PC-3 (cell line): ENCODE results near the gene RBAK. TPM values are rescaled to one million over a fixed set of nuclear protein-coding genes. Genes with fewer than 3 reads are reported as not detected.

ENCODE experiments used
- ATAC-seq: fragments of 200-7000 bp; cut with Tn5 transposase; 2 replicates; pipeline ENCODE4 v1.9.1; 2020; ENCODE audit warnings: mild to moderate bottlenecking, moderate library complexity
- BruUV-seq: library from RNA; stranded (reverse); fragments of 400-500 nt; replicated peaks from 2 replicates; lab custom pipeline; 2021; lab: Mats Ljungman, UMichigan
- CTCF ChIA-PET: fragments of 300-600 bp; sonication (Branson Sonifier 250); formaldehyde crosslinking; loops from one replicate; lab custom pipeline; 2022; ENCODE audit warnings: antibody characterized with exemption; lab: Charles Lee
- POLR2A ChIA-PET: fragments of 300-600 bp; sonication (Branson Sonifier 250); formaldehyde crosslinking; loops from one replicate; lab custom pipeline; 2022; ENCODE audit warnings: antibody characterized with exemption; ENCODE audit not compliant: unreplicated experiment; lab: Charles Lee
- DNase-seq: peaks from one replicate; pipeline ENCODE4 v3.0.0-alpha.2; 2015
- H2AFZ ChIP-seq: fragments of 300-600 bp; sonication (generic); 2 replicates; pipeline ENCODE4 v1.6.0; 2016; ENCODE audit warnings: antibody characterized with exemption, low read length
- H3F3A ChIP-seq: fragments of 300-600 bp; sonication (generic); one replicate; pipeline ENCODE4 v1.6.0; 2017; ENCODE audit warnings: antibody characterized with exemption, low read length, control low read depth, mild to moderate bottlenecking; ENCODE audit not compliant: unreplicated experiment
- H3K27ac ChIP-seq: fragments of 300-600 bp; sonication (generic); 2 replicates; pipeline ENCODE4 v1.5.1; 2016; ENCODE audit warnings: mild to moderate bottlenecking, low read length
- H3K27me3 ChIP-seq: fragments of 300-600 bp; sonication (generic); 2 replicates; pipeline ENCODE4 v1.6.1; 2016; ENCODE audit warnings: low read length, mixed read lengths
- H3K36me3 ChIP-seq: fragments of 300-600 bp; sonication (generic); 2 replicates; pipeline ENCODE4 v1.6.1; 2016; ENCODE audit warnings: low read depth, mixed run types, low read length, mixed read lengths
- H3K4me1 ChIP-seq: fragments of 300-600 bp; sonication (generic); 2 replicates; pipeline ENCODE4 v1.5.1; 2016; ENCODE audit warnings: low read length; ENCODE audit not compliant: insufficient read depth
- H3K4me2 ChIP-seq: fragments of 300-600 bp; sonication (generic); 2 replicates; pipeline ENCODE4 v1.6.0; 2016; ENCODE audit warnings: low read length
- H3K4me3 ChIP-seq: fragments of 300-600 bp; sonication (generic); 2 replicates; pipeline ENCODE4 v1.5.1; 2016; ENCODE audit warnings: mild to moderate bottlenecking, low read length, mixed read lengths
- H3K79me2 ChIP-seq: fragments of 300-600 bp; sonication (generic); 2 replicates; pipeline ENCODE4 v1.6.1; 2017; ENCODE audit warnings: low read length, mixed read lengths
- H3K9ac ChIP-seq: fragments of 300-600 bp; sonication (generic); 2 replicates; pipeline ENCODE4 v1.6.0; 2016; ENCODE audit warnings: mild to moderate bottlenecking, low read length
- H3K9me2 ChIP-seq: fragments of 300-600 bp; sonication (generic); replicated peaks from 2 replicates; pipeline ENCODE4 v1.6.1; 2016; ENCODE audit warnings: mixed run types, low read length, mixed read lengths
- H3K9me3 ChIP-seq: fragments of 300-600 bp; sonication (generic); 2 replicates; pipeline ENCODE4 v1.6.1; 2016; ENCODE audit warnings: low read length, mixed read lengths
- H4K20me1 ChIP-seq: fragments of 300-600 bp; sonication (generic); 2 replicates; pipeline ENCODE4 v1.6.1; 2016; ENCODE audit warnings: low read length, mixed read lengths
- EZH2 ChIP-seq: fragments of 300-600 bp; sonication (generic); IDR thresholded peaks from one replicate; pipeline ENCODE4 v1.6.1; 2017; ENCODE audit warnings: antibody characterized with exemption, mild to moderate bottlenecking, low read length; ENCODE audit not compliant: unreplicated experiment
- EZH2phosphoT487 ChIP-seq: fragments of 300-600 bp; sonication (generic); IDR thresholded peaks from 2 replicates; pipeline ENCODE4 v1.6.1; 2018; ENCODE audit warnings: mild to moderate bottlenecking, antibody characterized with exemption, low read length, borderline replicate concordance
- intact Hi-C: fragments of 100-400 bp; cut with micrococcal nuclease; formaldehyde crosslinking; loops from 2 replicates; pipeline ENCODE4 v1.9.0; 2023
- total RNA-seq: library from RNA; depleted of rRNA; stranded (reverse); fragments of >200 nt; gene quantifications from 2 replicates; pipeline ENCODE4 v1.2.3, GENCODE V29; 2014; rRNA removed
- TF ChIP-seq, protein P1 (sequence below): fragments of 300-600 bp; sonication (generic); conservative IDR thresholded peaks from 2 replicates; pipeline ENCODE4 v1.5.1; 2017; ENCODE audit warnings: antibody characterized with exemption, low read depth, mild to moderate bottlenecking, low read length

RBAK gene
- total RNA-seq, 1 experiment from 2014 or later: 7.0 TPM

DNA sequence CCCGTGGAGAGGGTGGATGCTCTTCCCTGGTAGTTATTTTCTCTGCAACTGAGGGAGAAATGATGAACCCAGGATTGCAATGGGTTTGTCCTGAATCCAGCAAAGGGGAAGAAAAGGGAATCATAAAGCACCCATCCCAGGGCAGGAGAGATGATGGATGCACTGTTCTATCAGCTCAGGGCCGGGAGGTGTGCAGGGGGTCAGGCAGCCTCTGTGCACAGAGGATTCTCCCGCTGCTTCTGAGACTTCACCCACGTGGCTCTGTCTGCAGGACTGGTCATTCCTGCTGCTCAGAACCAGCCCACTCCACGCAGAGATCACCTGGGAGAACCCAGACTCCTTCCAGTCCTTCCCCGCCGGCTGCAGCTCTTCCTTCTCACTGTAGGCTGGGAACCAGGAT lies 70.7 kb downstream of the RBAK start:
- CTCF ChIA-PET: interaction anchor here (0.6 kb wide), 1 partner anchor 12 kb away, joined by 10 read pairs; no protein-coding TSS in a partner anchor
- no peak overlapping the region for H2AFZ ChIP-seq

DNA sequence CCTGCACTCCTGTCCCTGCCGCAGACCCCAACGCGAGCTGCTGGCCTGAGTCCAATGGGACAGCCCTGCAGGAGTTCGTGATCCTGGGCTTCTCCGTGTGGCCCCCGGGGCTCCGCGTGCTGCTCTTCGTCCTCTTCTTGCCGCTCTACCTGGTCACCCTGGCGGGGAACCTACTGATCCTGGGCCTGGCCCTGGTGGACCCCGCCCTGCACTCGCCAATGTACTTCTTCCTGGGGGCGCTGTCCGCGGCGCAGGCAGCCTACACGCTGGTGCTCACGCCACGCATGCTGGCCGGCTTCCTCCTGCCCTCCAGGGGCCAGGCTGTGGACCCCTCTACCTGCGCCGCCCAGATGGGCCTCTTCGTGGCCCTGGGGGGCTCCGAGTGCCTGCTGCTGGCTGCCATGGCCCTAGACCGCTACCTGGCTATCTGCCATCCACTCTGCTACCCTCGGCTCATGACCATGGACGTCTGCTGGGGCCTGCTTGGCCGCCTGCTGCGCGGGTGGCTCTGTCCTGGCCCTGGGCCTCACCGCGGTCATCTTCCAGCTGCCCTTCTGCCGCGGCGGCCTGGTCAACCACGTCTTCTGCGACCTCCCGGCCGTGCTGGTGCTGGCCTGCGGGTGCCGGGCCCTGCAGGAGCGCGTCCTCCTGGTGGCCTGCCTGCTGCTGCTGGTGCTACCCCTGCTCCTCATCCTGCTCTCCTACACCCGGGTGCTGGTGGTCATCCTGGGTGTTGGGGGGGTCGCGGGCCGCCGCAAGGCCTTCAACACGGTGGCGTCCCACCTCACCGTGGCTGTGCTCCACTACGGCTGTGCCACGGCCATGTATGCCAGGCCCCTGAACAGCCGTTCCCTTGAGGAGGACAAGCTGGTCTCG lies 71.7 kb downstream of the RBAK start:
- TF ChIP-seq EZH2phosphoT487: no peak
- Histone ChIP-seq H3K27ac (no peak overlapping the region), H4K20me1 (no peaks in the 10 kb centered on the region), H3K9ac (no peak overlapping the region), H3K27me3 (no peaks in the 10 kb centered on the region), H2AFZ (no peak overlapping the region), H3K4me3 (no peak overlapping the region), H3K4me2 (no peak overlapping the region), H3K36me3 (no peaks in the 10 kb centered on the region), H3K4me1 (no peaks in the 10 kb centered on the region), H3F3A (no peaks in the 10 kb centered on the region), H3K9me3 (no peaks in the 10 kb centered on the region), H3K9me2 (no peaks in the 10 kb centered on the region), H3K79me2 (no peaks in the 10 kb centered on the region)
- DNase-seq (no peak), ATAC-seq (no peak)
- ChIA-PET POLR2A (no interaction called here), CTCF (no interaction called here)
- no TSS peak for BruUV-seq
- intact Hi-C loops: no loop called here

More for the DNA sequence above, 70.7 kb downstream of the RBAK start:
- H3K27me3 ChIP-seq: no peaks in the 10 kb centered on the region
- intact Hi-C loops: no loop called here
- no peaks in the 10 kb centered on the region for H3K79me2 ChIP-seq
- TF ChIP-seq EZH2 (no peak), EZH2phosphoT487 (no peak)
- TF ChIP-seq, protein P1, sequence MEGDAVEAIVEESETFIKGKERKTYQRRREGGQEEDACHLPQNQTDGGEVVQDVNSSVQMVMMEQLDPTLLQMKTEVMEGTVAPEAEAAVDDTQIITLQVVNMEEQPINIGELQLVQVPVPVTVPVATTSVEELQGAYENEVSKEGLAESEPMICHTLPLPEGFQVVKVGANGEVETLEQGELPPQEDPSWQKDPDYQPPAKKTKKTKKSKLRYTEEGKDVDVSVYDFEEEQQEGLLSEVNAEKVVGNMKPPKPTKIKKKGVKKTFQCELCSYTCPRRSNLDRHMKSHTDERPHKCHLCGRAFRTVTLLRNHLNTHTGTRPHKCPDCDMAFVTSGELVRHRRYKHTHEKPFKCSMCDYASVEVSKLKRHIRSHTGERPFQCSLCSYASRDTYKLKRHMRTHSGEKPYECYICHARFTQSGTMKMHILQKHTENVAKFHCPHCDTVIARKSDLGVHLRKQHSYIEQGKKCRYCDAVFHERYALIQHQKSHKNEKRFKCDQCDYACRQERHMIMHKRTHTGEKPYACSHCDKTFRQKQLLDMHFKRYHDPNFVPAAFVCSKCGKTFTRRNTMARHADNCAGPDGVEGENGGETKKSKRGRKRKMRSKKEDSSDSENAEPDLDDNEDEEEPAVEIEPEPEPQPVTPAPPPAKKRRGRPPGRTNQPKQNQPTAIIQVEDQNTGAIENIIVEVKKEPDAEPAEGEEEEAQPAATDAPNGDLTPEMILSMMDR: no peak
- H3K9me2 ChIP-seq: no peaks in the 10 kb centered on the region
- no peak overlapping the region for H3K4me2 ChIP-seq
- no TSS peak for BruUV-seq
- H3K4me1 ChIP-seq: no peaks in the 10 kb centered on the region
- no peak overlapping the region for H3K27ac ChIP-seq
- DNase-seq: no peak
- no peaks in the 10 kb centered on the region for H3K36me3 ChIP-seq
- no peak; the same call in 1 of the 2 replicates for ATAC-seq
- H3F3A ChIP-seq: no peaks in the 10 kb centered on the region
- H4K20me1 ChIP-seq: no peaks in the 10 kb centered on the region
- no peaks in the 10 kb centered on the region for H3K9me3 ChIP-seq
- H3K9ac ChIP-seq: no peak overlapping the region
- POLR2A ChIA-PET: no interaction called here
- H3K4me3 ChIP-seq: no peak overlapping the region

Other genes starting within 250 kb of the RBAK start
- gene PAPOLB, start 183.8 kb upstream of the RBAK start, total RNA-seq: 0.29 and 0.40 TPM in 2 replicates
- 5.6 and 9.3 TPM in 2 replicates for gene RADIL, start 162.1 kb upstream of the RBAK start, total RNA-seq
- not detected in 2 replicates for gene MMD2, start 86.7 kb upstream of the RBAK start, total RNA-seq
- 51.5 and 59.3 TPM in 2 replicates for gene WIPI2, start 144.4 kb downstream of the RBAK start, total RNA-seq
- gene SLC29A4, start 237.1 kb downstream of the RBAK start, total RNA-seq: 6.7 and 8.9 TPM in 2 replicates